Calu3 (cell line): ENCODE data around the gene PRR33. TPM values are rescaled to one million over a fixed set of nuclear protein-coding genes. Genes with fewer than 3 reads are reported as not detected.

Experiments
- BruUV-seq: library from RNA; stranded (reverse); fragments of 400-500 nt; replicated peaks from 2 replicates; lab custom pipeline; 2021; lab: Mats Ljungman, UMichigan
- CTCF ChIA-PET: fragments of 300-600 bp; sonication (Branson Sonifier 250); formaldehyde crosslinking; loops from one replicate; lab custom pipeline; 2022; ENCODE audit warnings: antibody characterized with exemption; lab: Charles Lee
- DNase-seq: peaks from one replicate; pipeline ENCODE4 v3.0.0; 2022
- H3K27ac Mint-ChIP-seq: one replicate; pipeline ENCODE4 v1.8.0; 2022; ENCODE audit warnings: mixed read lengths; ENCODE audit not compliant: unreplicated experiment
- H3K27me3 Mint-ChIP-seq: one replicate; pipeline ENCODE4 v1.8.0; 2022; ENCODE audit warnings: mixed read lengths; ENCODE audit not compliant: unreplicated experiment
- H3K36me3 Mint-ChIP-seq: one replicate; pipeline ENCODE4 v1.8.0; 2022; ENCODE audit warnings: mild to moderate bottlenecking, moderate library complexity, mixed read lengths; ENCODE audit not compliant: insufficient read depth, unreplicated experiment
- H3K4me1 Mint-ChIP-seq: one replicate; pipeline ENCODE4 v1.8.0; 2022; ENCODE audit warnings: mild to moderate bottlenecking, low read depth, mixed read lengths; ENCODE audit not compliant: unreplicated experiment
- H3K4me3 Mint-ChIP-seq: one replicate; pipeline ENCODE4 v1.8.0; 2022; ENCODE audit warnings: mild to moderate bottlenecking, low read depth, moderate library complexity, mixed read lengths; ENCODE audit not compliant: unreplicated experiment
- H3K9me3 Mint-ChIP-seq: one replicate; pipeline ENCODE4 v1.8.0; 2022; ENCODE audit warnings: low read depth, mixed read lengths; ENCODE audit not compliant: unreplicated experiment
- CTCF ChIP-seq: fragments of 200-600 bp; IDR thresholded peaks from one replicate; pipeline ENCODE4 v1.8.0; 2022; ENCODE audit warnings: antibody characterized with exemption; ENCODE audit not compliant: unreplicated experiment
- intact Hi-C: fragments of 100-400 bp; cut with micrococcal nuclease; formaldehyde crosslinking; loops from one replicate; pipeline ENCODE4 v1.10.0; 2022; ENCODE audit not compliant: unreplicated experiment
- microRNA-seq: library from miRNA; unstranded; fragments of <30 nt; microRNA quantifications from one replicate; pipeline ENCODE4 v1.2.0, GENCODE V29; 2022
- total RNA-seq: library from RNA; stranded (reverse); gene quantifications from 2 replicates; pipeline ENCODE4 v1.2.3, GENCODE V29; 2022

Gene PRR33
- total RNA-seq, 1 experiment from 2014 or later, result not detected

GRCh38 chr11:1838426-1839144, 53.1 kb downstream of the PRR33 start, which contains the start of gene TNNI2:
Gene TNNI2 (plus strand): TSS chr11:1838981. CDS start chr11:1839697, 716 bp downstream.
- H3K4me1 Mint-ChIP-seq, result peaks cover 19% of the 10 kb centered on the region
- peaks cover 8% of the 10 kb centered on the region for H3K27me3 Mint-ChIP-seq
- no peak for TF ChIP-seq CTCF
- no TSS peak for BruUV-seq
- H3K27ac Mint-ChIP-seq, result no peak within 1 kb of the TSS
- DNase-seq, result no peak
- intact Hi-C loops, result loop anchor here (5.0 kb wide), 2 partner anchors 34 to 314 kb away; no protein-coding TSS in a partner anchor
- no peaks in the 10 kb centered on the region for H3K9me3 Mint-ChIP-seq
- H3K4me3 Mint-ChIP-seq, result no peak within 1 kb of the TSS
- peaks cover 22% of the 10 kb centered on the region for H3K36me3 Mint-ChIP-seq
- CTCF ChIA-PET, result no interaction called here

Small RNAs within 50 kb of the gene (microRNA-seq; reads per million reads assigned to microRNA genes)
- gene MIR4298, result not detected
- gene MIR7847, result not detected

Other genes with a start within 250 kb of the PRR33 start
- gene KRTAP5-6, start 194.7 kb downstream of the PRR33 start, total RNA-seq, result not detected in 2 replicates
- gene IFITM10, start 141.3 kb downstream of the PRR33 start, total RNA-seq, result 3.3 and 8.1 TPM in 2 replicates
- gene CTSD, start 128.0 kb downstream of the PRR33 start, total RNA-seq, result 531 and 685 TPM in 2 replicates
- gene SYT8, start 56.9 kb downstream of the PRR33 start, total RNA-seq, result 5.8 and 7.1 TPM in 2 replicates
- 1.3 and 1.4 TPM in 2 replicates for gene TNNI2, start 52.9 kb downstream of the PRR33 start, total RNA-seq
- gene LSP1, start 38.8 kb downstream of the PRR33 start, total RNA-seq, result not detected in 2 replicates
- gene TNNT3, start 27.8 kb upstream of the PRR33 start, total RNA-seq, result not detected in 2 replicates
- 104 and 109 TPM in 2 replicates for gene MRPL23, start 55.4 kb upstream of the PRR33 start, total RNA-seq
- 0.38 and 1.9 TPM in 2 replicates for gene H19, start 105.9 kb upstream of the PRR33 start, total RNA-seq
- 0.37 and 0.45 TPM in 2 replicates for gene IGF2, start 247.5 kb upstream of the PRR33 start, total RNA-seq